DMS53 treated with DMSO at 0.1 percent for 48 hours (cell line): ENCODE measurements around the gene CEP85L.

ENCODE experiments used
- DNase-seq: peaks from one replicate; lab custom pipeline; 2025; ENCODE audit not compliant: unreplicated experiment; lab: John Stamatoyannopoulos, UW

The CEP85L gene

DNA sequence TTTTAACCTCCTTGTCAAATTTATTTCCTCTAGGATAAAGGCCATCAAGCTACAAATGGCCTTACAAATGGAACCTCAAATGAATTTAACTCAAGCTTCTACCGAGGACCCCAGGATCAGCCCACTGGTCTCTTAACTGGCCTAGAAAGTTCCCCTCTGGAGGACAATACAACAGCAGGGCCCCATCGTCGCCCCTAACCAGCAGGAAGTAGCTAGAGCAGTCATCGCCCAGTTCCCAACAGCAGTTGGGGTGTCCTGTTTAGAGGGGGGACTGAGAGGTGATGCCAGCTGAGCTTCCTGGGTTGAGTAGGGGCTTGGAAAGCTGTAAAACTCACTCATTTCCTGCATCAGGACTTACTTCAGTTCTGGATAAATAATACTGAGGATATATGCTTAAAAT lies 25.6 kb downstream of the CEP85L start:
- DNase-seq, result no peak

DNA sequence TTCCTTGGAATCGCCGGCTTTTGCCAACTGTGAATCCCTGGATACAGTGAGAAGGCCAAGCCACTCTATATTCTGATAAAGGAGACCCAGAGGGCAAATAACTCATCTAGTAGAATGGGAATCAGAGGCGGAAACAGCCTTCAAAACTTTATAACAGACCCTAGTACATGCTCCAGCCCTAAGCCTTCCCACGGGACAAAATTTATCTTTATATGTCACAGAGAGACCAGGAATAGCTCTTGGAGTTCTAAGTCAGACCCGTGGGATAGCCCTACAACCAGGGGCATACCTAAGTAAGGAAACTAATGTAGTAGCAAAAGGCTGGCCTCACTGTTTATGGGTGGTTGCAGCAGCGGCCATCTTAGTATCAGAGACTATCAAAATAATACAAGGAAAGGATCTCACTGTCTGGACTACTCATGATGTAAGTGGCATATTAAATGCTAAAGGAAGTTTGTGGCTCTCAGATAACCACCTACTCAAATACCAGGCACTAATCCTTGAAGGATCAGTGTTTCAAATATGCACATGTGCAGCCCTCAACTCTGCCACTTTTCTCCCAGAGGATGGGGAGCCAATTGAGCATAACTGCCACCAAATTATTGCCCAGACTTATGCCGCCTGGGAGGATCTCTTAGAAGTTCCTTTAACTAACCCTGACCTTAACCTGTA lies 29.5 kb downstream of the CEP85L start:
- DNase-seq, result no peak

DNA sequence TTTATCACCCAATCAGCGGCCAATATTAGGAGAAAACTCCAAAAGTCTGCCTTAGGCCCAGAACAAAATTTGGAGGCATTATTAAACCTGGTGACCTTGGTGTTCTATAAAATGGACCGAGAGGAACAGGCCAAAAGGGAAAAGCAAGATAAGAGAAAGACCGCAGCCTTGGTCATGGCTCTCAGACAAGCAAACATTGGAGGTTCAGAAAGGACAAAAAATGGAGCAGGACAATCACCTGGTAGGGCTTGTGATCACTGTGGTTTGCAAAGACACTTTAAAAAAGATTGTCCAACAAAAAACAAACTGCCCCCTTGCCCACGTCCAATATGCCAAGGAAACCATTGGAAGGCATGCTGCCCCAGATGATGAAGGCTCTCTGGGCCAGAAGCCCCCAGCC lies 31.2 kb downstream of the CEP85L start:
- DNase-seq, result no peak

DNA sequence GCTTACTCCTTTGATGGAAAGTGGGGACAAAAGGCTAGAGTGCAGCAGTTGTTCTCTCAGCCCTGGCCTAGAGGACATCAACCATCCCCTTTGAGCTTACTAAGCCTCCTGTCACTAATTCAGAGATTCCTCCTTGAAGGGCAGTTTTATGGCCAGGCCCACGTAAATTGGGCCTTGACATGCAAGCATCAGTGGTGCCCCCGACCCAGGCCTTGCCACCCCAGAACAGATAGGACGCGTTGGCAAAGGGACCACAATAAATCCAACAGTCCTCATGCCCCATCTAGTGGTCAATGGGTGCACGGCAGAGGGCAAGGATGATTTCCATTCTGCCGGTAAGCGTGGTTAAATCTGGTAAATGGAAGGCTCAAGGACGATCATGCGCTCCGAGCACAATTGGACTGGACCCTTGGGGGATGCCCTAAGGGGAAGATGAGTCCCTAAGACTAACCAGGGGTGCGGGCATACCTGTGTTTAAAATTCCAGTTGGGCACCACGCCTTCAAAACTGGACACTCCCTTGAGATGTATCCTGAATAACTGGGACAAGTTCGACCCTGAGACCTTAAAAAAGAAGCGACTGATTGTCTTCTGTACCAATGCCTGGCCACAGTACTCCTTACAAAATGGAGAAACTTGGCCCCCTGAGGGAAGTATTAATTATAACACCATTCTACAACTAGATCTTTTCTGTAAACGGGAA lies 32.6 kb downstream of the CEP85L start:
- DNase-seq, result peak; percentile 3

DNA sequence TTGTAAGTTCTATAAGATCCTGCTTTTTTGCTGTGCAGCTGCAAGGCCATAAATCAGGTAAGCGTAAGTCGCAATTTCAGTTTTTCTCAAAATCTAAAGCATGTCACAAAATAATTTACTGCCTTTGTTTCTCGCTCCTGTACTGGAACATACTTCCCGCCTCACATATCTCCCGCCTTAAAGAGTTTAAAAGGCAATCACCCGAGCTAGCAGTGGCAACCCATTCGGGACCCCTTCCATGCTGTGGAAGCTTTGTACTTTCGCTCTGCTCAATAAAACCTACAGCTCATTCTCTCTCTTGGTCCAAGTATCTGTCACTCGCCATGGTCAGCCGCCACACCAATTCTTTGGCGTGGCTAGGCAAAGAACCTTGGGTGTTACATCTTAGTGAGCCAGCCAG lies 34.0 kb downstream of the CEP85L start:
- no peak for DNase-seq

DNA sequence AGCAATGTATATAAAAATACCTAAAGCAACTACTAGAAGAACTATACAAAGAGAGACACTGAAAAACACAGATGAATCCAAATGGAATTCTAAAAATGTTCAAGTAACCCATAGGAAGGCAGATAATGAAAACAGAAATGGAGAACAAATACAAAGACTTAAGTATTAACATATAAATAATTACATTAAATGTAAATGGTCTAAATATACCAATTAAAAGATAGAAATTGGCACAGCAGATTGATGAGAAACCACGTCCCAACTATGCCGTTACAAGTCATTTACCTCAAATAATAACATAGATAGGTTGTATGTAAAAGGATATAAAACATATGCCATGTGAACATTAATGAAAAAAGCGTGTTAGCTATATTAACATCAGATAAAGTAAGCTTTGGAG lies 40.1 kb downstream of the CEP85L start:
- DNase-seq, result no peak

DNA sequence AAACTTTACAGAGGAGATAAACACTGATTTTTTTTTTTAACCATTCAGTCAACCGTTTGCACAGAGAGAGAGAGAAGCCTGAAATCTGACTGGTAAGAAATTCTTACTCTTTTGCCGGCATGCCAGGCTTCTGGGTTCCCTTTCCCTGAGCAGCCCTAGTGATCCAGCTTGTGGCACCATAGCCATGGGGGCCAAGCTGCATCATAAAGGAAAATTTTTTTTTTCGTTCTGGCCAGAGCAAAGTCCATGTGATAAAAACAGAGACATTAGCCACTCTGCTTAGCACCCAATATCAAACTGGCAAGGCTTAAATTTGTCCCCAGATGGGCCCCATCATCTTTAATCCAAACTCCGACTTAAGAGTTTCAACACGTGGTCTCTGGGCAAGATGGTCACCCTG lies 44.5 kb downstream of the CEP85L start:
- no peak for DNase-seq

DNA sequence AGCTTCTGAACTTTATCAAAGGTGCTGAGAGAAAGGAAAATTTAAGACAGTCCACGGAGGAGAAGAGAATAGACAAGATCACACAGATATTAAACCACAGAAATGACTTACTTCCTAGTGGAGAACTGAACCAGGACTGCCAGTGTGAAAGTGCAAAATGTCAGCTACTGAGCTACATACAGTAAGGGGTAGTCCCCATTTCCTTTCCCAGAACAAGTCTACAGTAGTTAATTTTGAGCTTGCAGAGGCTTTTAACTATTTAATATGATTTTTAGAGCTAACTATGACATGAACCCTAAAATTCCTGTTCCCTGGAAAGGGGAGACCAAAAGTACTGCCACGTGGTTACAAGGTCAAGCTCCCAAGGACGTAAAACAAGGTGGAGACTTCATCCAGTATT lies 45.1 kb downstream of the CEP85L start:
- DNase-seq, result no peak

DNA sequence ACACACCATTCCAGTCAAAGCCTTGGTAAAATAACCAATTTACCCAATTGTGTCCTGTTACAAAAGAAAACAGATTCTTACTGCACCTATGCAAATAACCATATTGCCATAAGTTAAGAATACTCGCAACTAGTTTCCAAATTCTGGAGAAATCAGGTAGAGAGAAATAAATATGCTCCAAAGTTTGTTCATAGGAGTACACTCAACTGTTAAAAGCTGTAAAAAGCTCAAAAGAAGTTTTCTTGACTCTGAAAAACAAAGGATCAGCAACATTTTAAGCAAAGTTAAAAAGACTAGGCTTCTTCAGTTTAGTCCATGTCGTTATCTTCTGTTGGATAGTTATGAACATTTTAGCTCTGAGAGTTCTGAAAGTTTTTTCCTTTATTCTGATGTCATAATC lies 48.0 kb downstream of the CEP85L start:
- DNase-seq, result no peak

DNA sequence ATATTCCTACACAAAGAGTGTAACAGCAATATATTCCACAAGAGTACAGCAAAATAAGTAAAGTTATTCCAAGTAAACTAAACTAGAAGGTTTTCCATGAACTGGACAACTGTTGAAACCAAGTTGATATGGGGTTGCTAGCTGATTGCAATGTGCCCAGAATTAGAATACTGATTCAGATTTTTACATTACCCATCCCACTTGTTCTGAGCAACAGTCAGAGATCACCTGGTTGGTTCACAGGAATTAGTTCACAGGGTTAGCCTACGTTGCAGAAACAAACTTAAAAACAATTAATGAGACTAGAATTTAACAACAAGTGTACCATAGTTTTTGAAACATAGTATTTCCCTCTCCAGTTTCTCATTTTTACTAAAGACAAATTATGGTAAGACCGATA lies 49.1 kb downstream of the CEP85L start:
- no peak for DNase-seq

DNA sequence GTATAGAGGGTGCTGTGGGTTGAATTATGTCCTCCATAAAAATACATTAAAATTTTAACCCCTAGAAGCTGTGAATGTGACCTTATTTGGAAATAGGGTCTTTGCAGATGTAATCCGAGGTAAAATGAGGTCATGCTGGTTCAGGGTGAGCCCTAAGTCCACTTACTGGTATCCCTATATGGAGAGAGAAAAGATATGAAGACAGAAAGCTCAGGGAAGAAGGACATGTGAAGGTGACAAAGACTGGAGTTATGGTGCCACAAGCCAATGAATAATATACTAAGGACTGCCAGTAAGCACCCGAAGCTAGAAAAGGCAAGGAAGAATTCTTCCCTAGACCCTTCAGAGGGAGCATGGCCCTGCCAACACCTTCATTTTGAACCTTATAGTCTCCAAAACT lies 53.1 kb downstream of the CEP85L start:
- DNase-seq, result no peak

DNA sequence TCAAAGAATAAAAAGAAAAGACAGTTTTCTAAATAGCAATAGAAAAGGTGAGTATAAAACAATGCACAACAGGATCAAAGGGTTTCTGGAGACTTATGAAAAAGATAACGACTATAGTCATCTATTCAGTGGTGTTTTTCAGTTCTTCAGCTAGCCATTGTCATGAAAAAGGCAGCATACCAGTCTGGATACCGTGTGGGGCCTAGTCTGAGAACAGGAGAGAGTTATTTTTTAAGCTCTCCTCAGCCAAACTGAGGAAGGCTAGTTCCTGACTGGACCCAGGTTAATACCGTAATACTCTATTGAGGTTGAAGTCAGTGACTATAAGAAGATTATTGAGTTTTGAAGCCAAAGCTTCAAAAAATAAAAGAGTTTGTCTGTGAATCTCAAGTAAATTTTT lies 53.8 kb downstream of the CEP85L start:
- DNase-seq, result no peak

DNA sequence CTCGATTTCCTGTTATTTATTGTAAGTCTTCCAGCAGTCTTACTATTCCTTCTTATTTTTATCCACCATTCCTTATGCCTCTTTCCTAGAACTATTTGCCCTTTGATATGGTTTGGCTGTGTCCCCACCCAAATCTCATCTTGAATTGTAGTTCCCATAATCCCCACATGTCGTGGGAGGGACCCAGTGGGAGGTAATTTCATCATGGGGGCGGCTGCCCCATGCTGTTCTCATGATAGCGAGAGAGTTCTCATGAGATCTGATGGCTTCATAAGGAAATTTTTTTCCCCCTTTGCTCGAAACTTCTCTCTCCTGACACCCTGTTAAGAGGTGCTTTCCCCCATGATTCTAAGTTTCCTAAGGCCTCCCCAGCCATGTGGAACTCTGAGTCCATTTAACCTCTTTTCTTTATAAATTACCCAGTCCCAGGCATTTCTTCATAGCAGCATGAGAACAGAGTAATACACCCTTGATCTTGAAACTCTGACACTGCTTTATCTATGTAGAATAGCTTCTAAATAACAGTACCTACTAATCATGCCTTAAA lies 54.5 kb downstream of the CEP85L start:
- no peak for DNase-seq

DNA sequence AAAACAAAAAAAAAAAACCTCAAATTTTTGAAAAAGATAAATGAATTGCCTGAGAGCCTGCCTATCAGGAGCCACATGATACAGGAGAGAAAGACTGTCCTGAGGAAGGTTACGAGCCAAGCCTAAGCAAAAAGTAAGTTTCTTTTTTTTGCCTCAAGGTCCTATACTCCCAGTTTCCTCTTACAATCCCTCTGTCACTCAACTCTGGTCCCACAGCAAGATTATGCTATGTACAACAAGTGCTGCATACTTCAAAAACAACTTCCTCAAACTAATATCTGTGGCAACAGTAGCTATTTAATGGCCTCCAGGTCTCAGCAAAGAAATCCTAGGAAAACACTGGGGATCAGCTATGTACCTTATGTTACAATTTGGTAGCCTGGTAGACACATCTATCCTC lies 56.5 kb downstream of the CEP85L start:
- DNase-seq, result no peak

DNA sequence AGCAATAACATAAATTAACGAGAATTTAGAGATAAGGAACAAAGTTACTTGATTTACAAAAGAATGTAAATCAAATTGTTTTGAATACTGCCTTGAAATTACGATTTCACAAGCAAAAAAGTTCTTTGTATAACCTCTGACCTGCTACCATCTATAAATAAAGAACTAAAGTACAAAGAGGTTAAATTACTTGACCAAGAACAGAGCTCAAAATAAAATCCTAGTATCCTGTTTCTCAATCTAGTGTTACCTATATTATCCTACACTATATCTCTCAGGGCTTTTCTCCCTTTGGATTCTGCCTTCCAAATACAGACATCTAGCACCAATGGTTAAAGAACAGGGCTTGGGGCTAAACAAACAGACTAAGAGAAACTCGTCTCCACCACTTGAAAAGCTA lies 59.5 kb downstream of the CEP85L start:
- DNase-seq, result no peak

DNA sequence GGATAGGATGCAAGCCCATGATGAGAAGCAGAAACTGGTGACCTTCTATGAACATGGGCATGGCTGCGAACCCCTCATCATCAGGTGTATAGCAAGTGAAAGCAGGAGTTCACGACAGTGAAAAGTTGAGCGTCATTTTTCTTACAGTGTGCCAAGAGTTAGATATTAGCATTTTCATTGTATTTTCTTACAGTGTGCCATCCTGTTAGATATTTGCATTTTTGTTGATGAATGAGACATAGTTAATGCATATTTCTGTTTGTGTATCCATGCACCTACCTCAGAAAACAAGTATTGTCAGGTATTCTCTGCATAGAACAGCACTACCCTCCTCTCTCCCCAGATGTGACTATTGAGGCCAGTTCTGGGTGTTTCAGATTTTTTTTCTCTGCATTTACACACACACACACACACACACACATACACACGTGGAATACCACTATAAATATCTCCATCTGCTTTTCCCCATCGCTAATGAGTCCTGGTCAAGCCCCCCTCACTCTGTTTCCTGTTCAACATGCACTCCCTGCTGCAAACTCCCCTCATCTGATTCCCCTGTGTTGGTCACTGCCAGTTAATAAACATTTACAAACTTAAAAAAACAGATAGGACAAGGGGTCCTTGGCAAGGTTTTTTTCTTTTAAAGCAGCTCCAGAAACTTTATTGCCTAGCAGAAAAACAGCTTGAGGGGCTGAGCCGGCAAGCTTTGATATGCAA lies 61.6 kb downstream of the CEP85L start:
- DNase-seq, result no peak

DNA sequence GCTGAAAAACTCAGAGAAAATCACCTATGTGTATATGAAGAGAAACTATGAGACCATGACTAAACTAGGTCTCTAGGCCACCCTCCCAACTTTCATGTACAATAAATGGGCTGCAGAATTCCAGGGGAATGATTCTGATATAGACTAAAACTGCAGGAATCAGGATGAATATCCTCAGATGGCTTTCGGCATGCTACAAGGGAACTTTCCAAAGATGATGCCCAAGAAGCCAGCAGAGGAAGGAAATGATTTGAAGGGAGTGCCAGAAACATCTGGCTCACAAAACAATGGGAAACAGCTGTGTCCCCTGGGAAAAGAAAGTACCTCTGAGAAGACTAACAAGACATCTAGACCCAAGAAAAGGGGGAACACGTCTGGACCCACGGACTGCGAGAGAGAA lies 62.2 kb downstream of the CEP85L start:
- no peak for DNase-seq

DNA sequence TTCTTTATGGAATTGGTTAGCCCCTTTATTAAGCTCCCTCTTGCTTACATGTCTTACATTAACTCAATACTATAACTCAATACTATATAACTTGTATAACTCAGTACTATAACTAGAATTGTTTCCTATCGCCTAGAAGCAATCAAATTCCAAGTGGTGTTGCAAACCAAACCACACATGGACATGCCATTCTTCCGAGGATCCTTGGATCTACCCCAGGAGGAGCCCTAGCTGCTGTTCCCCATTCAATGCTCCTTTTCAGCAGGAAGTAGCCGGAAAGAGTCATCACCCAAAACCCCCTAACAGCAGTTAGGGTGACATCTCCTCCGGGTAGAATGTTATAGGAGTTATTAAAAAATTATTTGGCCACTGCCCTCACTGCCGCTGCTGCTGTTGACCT lies 62.8 kb downstream of the CEP85L start:
- no peak for DNase-seq

DNA sequence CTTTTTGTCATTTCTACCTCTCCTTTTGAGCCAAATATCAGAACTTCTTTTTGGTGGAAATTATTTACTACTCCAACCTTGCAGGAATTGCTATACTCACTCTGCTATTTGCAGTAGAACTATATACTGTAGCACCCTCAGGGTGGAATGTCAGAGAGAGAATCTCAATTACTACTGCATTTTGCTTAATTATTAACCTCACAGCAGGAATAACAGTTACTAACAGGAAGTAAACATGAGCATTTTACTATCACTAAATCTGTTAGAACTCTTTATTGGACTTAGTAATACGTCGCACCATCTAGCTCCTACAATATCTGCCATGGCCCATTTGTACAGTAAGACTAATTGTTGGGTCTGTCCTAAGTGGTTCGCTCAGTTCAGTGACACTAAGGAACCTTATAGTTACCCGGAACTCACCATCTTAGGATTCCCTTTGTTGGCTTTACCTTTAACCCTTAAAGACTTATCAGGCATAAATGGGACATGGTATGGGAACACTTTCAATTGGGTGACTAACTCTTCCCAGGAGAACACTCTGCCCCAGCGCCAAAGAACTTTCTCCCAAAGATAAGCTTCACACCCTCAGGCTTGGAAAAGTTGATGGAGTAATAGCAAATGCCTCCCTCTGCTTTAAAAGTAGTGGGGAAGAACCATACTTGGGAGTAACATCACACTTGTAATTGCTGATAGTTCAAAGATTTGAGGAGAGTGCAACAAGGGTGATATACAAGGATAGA lies 64.5 kb downstream of the CEP85L start:
- DNase-seq, result peak; percentile 23

DNA sequence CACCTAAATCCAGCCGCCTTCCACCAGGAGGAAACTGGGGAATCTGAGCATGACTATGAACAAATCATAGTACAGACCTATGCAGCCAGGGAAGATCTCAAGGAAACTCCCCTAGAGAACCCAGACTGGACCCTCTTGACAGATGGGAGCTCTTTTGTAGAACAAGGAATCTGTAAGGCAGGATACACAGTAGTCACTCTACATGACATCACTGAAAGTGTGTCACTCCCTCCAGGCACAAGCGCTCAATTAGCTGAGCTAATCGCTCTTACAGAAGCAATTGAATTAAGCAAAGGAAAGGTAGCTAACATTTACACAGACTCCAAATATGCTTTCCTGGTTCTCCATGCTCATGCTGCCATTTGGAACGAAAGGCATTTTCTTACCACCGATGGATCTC lies 66.5 kb downstream of the CEP85L start:
- DNase-seq, result no peak

DNA sequence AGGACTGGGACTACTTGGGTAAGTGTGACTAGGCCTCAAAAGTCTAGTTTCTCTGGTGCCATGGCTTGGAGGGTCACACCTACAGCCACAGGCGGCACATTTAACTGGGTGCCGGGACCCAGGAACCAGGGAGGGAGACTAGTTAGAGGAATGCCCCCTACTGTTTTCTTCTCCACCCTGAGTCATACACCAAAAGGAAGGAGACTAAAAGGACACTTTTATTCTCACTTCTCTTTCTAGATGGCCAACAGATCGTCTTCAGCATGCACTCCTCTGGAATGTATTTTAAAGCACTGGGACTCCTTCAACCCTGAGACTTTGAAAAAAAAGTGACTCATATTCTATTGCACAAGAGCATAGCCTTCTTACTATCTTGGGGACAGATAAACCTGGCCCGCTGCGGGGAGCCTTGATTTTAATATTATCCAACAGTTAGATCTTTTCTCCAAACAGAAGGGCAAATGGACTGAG lies 69.9 kb downstream of the CEP85L start:
- no peak for DNase-seq
